GM13977 (cell line): Measurements from ENCODE around the gene COX10.

Experiments
- DNase-seq: peaks from one replicate; pipeline ENCODE4 v3.0.0; 2012; ENCODE audit warnings: low spot score
- CTCF ChIP-seq: IDR thresholded peaks from 2 replicates; pipeline ENCODE4 v1.5.1; 2012; ENCODE audit warnings: mild to moderate bottlenecking, control low read depth; ENCODE audit not compliant: insufficient read depth; ENCODE audit errors: extremely low read depth, missing control alignments
- in situ Hi-C: fragments of 300-500 bp; cut with MboI; formaldehyde crosslinking; loops from one replicate; pipeline ENCODE4 v1.12.0; 2022; ENCODE audit warnings: low sequenced_read_pairs, low pct_unique_long_range_greater_than_20kb, mixed read lengths, inconsistent platforms; ENCODE audit not compliant: unreplicated experiment

Gene COX10

GRCh38 chr17:14116263-14117024, 47.1 kb downstream of the COX10 start:
- no peak for TF ChIP-seq CTCF
- DNase-seq = no peak
- in situ Hi-C loops = no loop called here

- no peak for TF ChIP-seq CTCF
Measured at GRCh38 chr17:14118951-14119350, 49.6 kb downstream of the COX10 start.

GRCh38 chr17:14119546-14119945, 50.2 kb downstream of the COX10 start:
- no peak for TF ChIP-seq CTCF
- in situ Hi-C loops = no loop called here
- DNase-seq = no peak

More at GRCh38 chr17:14118951-14119350, 49.6 kb downstream of the COX10 start:
- DNase-seq = peak; percentile 4
- in situ Hi-C loops = no loop called here

GRCh38 chr17:14121952-14122351, 52.6 kb downstream of the COX10 start:
- DNase-seq = no peak
- in situ Hi-C loops = no loop called here
- no peak for TF ChIP-seq CTCF

- in situ Hi-C loops = no loop called here
Measured at GRCh38 chr17:14123619-14124278, 54.4 kb downstream of the COX10 start.

GRCh38 chr17:14124854-14125253, 55.5 kb downstream of the COX10 start:
- in situ Hi-C loops = no loop called here
- DNase-seq = no peak
- no peak for TF ChIP-seq CTCF

More at GRCh38 chr17:14123619-14124278, 54.4 kb downstream of the COX10 start:
- no peak for TF ChIP-seq CTCF
- DNase-seq = peak; percentile 7
